B cell (primary cell): Measurements from ENCODE around the gene ADGRD1. TPM values are rescaled to one million over a fixed set of nuclear protein-coding genes. Genes with fewer than 3 reads are reported as not detected.

Source experiments
- ATAC-seq: fragments of 200-7000 bp; cut with Tn5 transposase; one replicate; pipeline ENCODE4 v1.10.0; 2021; ENCODE audit warnings: low read depth, mild to moderate bottlenecking, moderate number of reproducible peaks, moderate library complexity
- CTCF ChIA-PET: fragments of 350-600 bp; sonication (Branson Sonifier 250); formaldehyde crosslinking; loops from one replicate; lab custom pipeline; 2021; ENCODE audit warnings: antibody characterized with exemption, inconsistent platforms; lab: Charles Lee
- POLR2A ChIA-PET: fragments of 350-600 bp; sonication (Branson Sonifier 250); formaldehyde crosslinking; loops from one replicate; lab custom pipeline; 2021; ENCODE audit warnings: antibody characterized with exemption; lab: Charles Lee
- DNase-seq: peaks from one replicate; pipeline ENCODE4 v3.0.0; 2013
- H2AFZ ChIP-seq: 2 replicates; pipeline ENCODE4 v1.6.1; 2012; ENCODE audit warnings: mild to moderate bottlenecking, low read depth, low read length; ENCODE audit not compliant: insufficient read depth, poor library complexity, severe bottlenecking
- H3K27ac ChIP-seq, 2 donors: 1 replicate in 1 of 2; 2 replicates in 1 of 2; pipeline ENCODE4 v1.5.1; 2012 to 2013; ENCODE audit warnings: low read length in 2 of 2, mild to moderate bottlenecking in 2 of 2, moderate library complexity in 1 of 2
- H3K27me3 ChIP-seq, 4 experiments: fragments of 200-600 bp in 1 of 4; sonication (generic) in 1 of 4; replicated peaks in 1 of 4; 1 replicate in 2 of 4; 2 replicates in 2 of 4; pipeline versions ENCODE4 v1.6.1 to v1.7.0; 2013 to 2016; ENCODE audit warnings: low read length in 3 of 4, mild to moderate bottlenecking in 2 of 4, mixed read lengths in 1 of 4, moderate library complexity in 1 of 4; ENCODE audit not compliant: insufficient read depth in 4 of 4, control insufficient read depth in 3 of 4; ENCODE audit errors: control extremely low read depth in 1 of 4
- H3K36me3 ChIP-seq, 2 experiments: replicated peaks in 1 of 2; 1 replicate in 1 of 2; 2 replicates in 1 of 2; pipeline versions ENCODE4 v1.6.1 to v1.7.1; 2013; ENCODE audit warnings: low read length in 1 of 2; ENCODE audit not compliant: insufficient read depth in 2 of 2, control insufficient read depth in 1 of 2; ENCODE audit errors: control extremely low read depth in 1 of 2, extremely low read depth in 1 of 2
- H3K4me1 ChIP-seq, 2 donors: fragments of 200-600 bp in 1 of 2; sonication (generic) in 1 of 2; 1 replicate in 1 of 2; 2 replicates in 1 of 2; pipeline versions ENCODE4 v1.5.1 to v1.6.1; 2013 to 2017; ENCODE audit warnings: low read length in 2 of 2; ENCODE audit not compliant: control insufficient read depth in 2 of 2, insufficient read depth in 2 of 2
- H3K4me2 ChIP-seq: replicated peaks from 2 replicates; pipeline ENCODE3; 2012; ENCODE audit warnings: mild to moderate bottlenecking, low read depth, low read length; ENCODE audit not compliant: poor library complexity, severe bottlenecking
- H3K4me3 ChIP-seq, 5 experiments: fragments of 200-600 bp in 1 of 5; sonication (generic) in 1 of 5; 1 replicate in 3 of 5; 2 replicates in 2 of 5; pipeline versions ENCODE4 v1.5.1 to v1.7.0; 2011 to 2016; ENCODE audit warnings: low read length in 4 of 5, mild to moderate bottlenecking in 4 of 5, low read depth in 2 of 5, control low read depth in 1 of 5, moderate library complexity in 1 of 5; ENCODE audit not compliant: insufficient read depth in 1 of 5; ENCODE audit errors: control extremely low read depth in 1 of 5, extremely low read depth in 1 of 5
- H3K79me2 ChIP-seq: fragments of 200-600 bp; sonication (generic); one replicate; pipeline ENCODE4 v1.6.0; 2016; ENCODE audit warnings: low read length; ENCODE audit not compliant: control insufficient read depth, insufficient read depth
- H3K9ac ChIP-seq: fragments of 200-600 bp; sonication (generic); 2 replicates; pipeline ENCODE4 v1.6.1; 2017; ENCODE audit warnings: mild to moderate bottlenecking, low read length, moderate library complexity
- H3K9me3 ChIP-seq, 3 donors: one replicate each; pipeline versions ENCODE4 v1.6.1 to v1.7.1; 2013; ENCODE audit warnings: low read length in 2 of 3; ENCODE audit not compliant: control insufficient read depth in 2 of 3, insufficient read depth in 1 of 3; ENCODE audit errors: control extremely low read depth in 1 of 3
- H4K20me1 ChIP-seq: 2 replicates; pipeline ENCODE4 v1.6.0; 2012; ENCODE audit warnings: mild to moderate bottlenecking, low read length; ENCODE audit not compliant: insufficient read depth, control insufficient read depth, poor library complexity, severe bottlenecking
- H3K27ac Mint-ChIP-seq: one replicate; pipeline ENCODE4 v1.8.0; 2021; ENCODE audit warnings: mixed read lengths
- H3K27me3 Mint-ChIP-seq: one replicate; pipeline ENCODE4 v1.8.0; 2021; ENCODE audit warnings: mixed read lengths
- H3K4me1 Mint-ChIP-seq: one replicate; pipeline ENCODE4 v1.8.0; 2021; ENCODE audit warnings: mixed read lengths
- H3K4me3 Mint-ChIP-seq: one replicate; pipeline ENCODE4 v1.8.0; 2021; ENCODE audit warnings: mixed read lengths
- H3K9me3 Mint-ChIP-seq: one replicate; pipeline ENCODE4 v1.8.0; 2022; ENCODE audit warnings: mixed read lengths; ENCODE audit not compliant: insufficient read depth
- EZH2 ChIP-seq: IDR thresholded peaks from 2 replicates; pipeline ENCODE4 v1.6.1; 2012; ENCODE audit warnings: borderline replicate concordance, low read depth, mild to moderate bottlenecking, moderate library complexity, low read length; ENCODE audit not compliant: insufficient read depth, poor library complexity, severe bottlenecking
- WGBS: methylation state at CpG from one replicate; pipeline ENCODE4 v1.1.5; 2013; ENCODE audit warnings: missing lambda C conversion rate; ENCODE audit not compliant: insufficient coverage; 5-methylcytosine and 5-hydroxymethylcytosine counted together
- intact Hi-C: fragments of 100-400 bp; cut with micrococcal nuclease; formaldehyde crosslinking; loops from one replicate; pipeline ENCODE4 v1.10.0; 2022
- polyA plus RNA-seq: library from polyadenylated mRNA; depleted of rRNA; stranded (reverse); fragments of >200 nt; gene quantifications from 2 replicates; pipeline ENCODE4 v1.2.3, GENCODE V29; 2012
- total RNA-seq, 2 donors: library from RNA; stranded (reverse); fragments of 120-200 nt in 1 of 2; gene quantifications; 1 replicate in 1 of 2; 2 replicates in 1 of 2; pipeline versions ENCODE4 v1.2.3 to v1.2.4, GENCODE V29; 2013 to 2022
- TF ChIP-seq, protein P1 (sequence below): fragments of 200-600 bp; IDR thresholded peaks from one replicate; pipeline ENCODE4 v1.8.0; 2022; ENCODE audit warnings: antibody characterized with exemption, mild to moderate bottlenecking

The ADGRD1 gene
- total and polyA plus RNA-seq, 2 donors (not counting 1 experiment from before 2014, with no cell fraction given): 1.1 to 2.2 TPM

- no peak overlapping the region for H3K4me2 ChIP-seq
- no peak for TF ChIP-seq EZH2
- TF ChIP-seq, protein P1, sequence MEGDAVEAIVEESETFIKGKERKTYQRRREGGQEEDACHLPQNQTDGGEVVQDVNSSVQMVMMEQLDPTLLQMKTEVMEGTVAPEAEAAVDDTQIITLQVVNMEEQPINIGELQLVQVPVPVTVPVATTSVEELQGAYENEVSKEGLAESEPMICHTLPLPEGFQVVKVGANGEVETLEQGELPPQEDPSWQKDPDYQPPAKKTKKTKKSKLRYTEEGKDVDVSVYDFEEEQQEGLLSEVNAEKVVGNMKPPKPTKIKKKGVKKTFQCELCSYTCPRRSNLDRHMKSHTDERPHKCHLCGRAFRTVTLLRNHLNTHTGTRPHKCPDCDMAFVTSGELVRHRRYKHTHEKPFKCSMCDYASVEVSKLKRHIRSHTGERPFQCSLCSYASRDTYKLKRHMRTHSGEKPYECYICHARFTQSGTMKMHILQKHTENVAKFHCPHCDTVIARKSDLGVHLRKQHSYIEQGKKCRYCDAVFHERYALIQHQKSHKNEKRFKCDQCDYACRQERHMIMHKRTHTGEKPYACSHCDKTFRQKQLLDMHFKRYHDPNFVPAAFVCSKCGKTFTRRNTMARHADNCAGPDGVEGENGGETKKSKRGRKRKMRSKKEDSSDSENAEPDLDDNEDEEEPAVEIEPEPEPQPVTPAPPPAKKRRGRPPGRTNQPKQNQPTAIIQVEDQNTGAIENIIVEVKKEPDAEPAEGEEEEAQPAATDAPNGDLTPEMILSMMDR: no peak
These were observed 94.3 kb downstream of the ADGRD1 start for GRCh38 chr12:131047789-131048610.

GRCh38 chr12:131048611-131048990, 94.9 kb downstream of the ADGRD1 start:
- H3K9ac ChIP-seq: no peak overlapping the region
- H3K4me3 Mint-ChIP-seq: no peak overlapping the region
- no peak for DNase-seq
- CTCF ChIA-PET: no interaction called here
- intact Hi-C loops: no loop called here
- H3K9me3 Mint-ChIP-seq: no peaks in the 10 kb centered on the region
- H3K27ac Mint-ChIP-seq: no peak overlapping the region
- peaks cover 5% of the 10 kb centered on the region for H3K27me3 Mint-ChIP-seq
- no peak overlapping the region for H3K4me3 ChIP-seq
- H3K4me1 ChIP-seq: peaks cover 5 to 16% of the 10 kb centered on the region in 2 donors
- H3K9me3 ChIP-seq: peaks cover 0 to 7% (median 0%) of the 10 kb centered on the region in 3 donors
- POLR2A ChIA-PET: no interaction called here
- no peaks in the 10 kb centered on the region for H4K20me1 ChIP-seq
- ATAC-seq: no peak
- H3K4me1 Mint-ChIP-seq: peaks cover 13% of the 10 kb centered on the region
- TF ChIP-seq, protein P1: no peak
- TF ChIP-seq EZH2: no peak
- no peak overlapping the region for H3K4me2 ChIP-seq
- H3K27me3 ChIP-seq: peaks cover 0 to 9% (median 0%) of the 10 kb centered on the region in 4 experiments
- WGBS: 90% methylated on average over 5 of the region's 6 CpGs
- H3K36me3 ChIP-seq: no peaks in the 10 kb centered on the region
- H3K79me2 ChIP-seq: no peaks in the 10 kb centered on the region
- H2AFZ ChIP-seq: no peak overlapping the region
- no peak overlapping the region for H3K27ac ChIP-seq

More at GRCh38 chr12:131047789-131048610, 94.3 kb downstream of the ADGRD1 start:
- H3K4me1 Mint-ChIP-seq: peaks cover 13% of the 10 kb centered on the region
- Histone ChIP-seq H3K36me3 (no peaks in the 10 kb centered on the region), H3K27me3 (peaks cover 0 to 9% (median 0%) of the 10 kb centered on the region in 4 experiments), H3K4me1 (peaks cover 5 to 16% of the 10 kb centered on the region in 2 donors), H3K4me3 (no peak overlapping the region), H4K20me1 (no peaks in the 10 kb centered on the region), H3K79me2 (no peaks in the 10 kb centered on the region), H2AFZ (no peak overlapping the region), H3K9me3 (peaks cover 0 to 7% (median 0%) of the 10 kb centered on the region in 3 donors), H3K27ac (no peak overlapping the region), H3K9ac (no peak overlapping the region)
- ATAC-seq: no peak
- no peak for DNase-seq
- POLR2A ChIA-PET: no interaction called here
- no peaks in the 10 kb centered on the region for H3K9me3 Mint-ChIP-seq
- intact Hi-C loops: no loop called here
- no peak overlapping the region for H3K27ac Mint-ChIP-seq
- WGBS: 28% methylated on average over 17 of the region's 24 CpGs
- peaks cover 5% of the 10 kb centered on the region for H3K27me3 Mint-ChIP-seq
- CTCF ChIA-PET: no interaction called here
- no peak overlapping the region for H3K4me3 Mint-ChIP-seq
